GM19467 (cell line): ENCODE results near the gene PRDM13.
"Not testable (repeated sequence)": the region's sequence is repeated elsewhere in the genome, so short reads cannot be mapped to it uniquely, and the experiment has no call there.

ENCODE experiments used
- ATAC-seq: cut with Tn5 transposase; IDR thresholded peaks from one replicate; pipeline ENCODE4 v1.9.1; 2021; ENCODE audit warnings: mild to moderate bottlenecking, moderate library complexity; ENCODE audit not compliant: unreplicated experiment

PRDM13 gene

GRCh38 chr6:99622044-99622443, 15.4 kb downstream of the PRDM13 start:
- not testable (repeated sequence) for ATAC-seq

- ATAC-seq: no peak
Observed at GRCh38 chr6:99629293-99629692, 22.7 kb downstream of the PRDM13 start.

GRCh38 chr6:99637629-99638028, 31.0 kb downstream of the PRDM13 start:
- ATAC-seq: no peak

GRCh38 chr6:99638358-99638757, 31.7 kb downstream of the PRDM13 start:
- not testable (repeated sequence) for ATAC-seq

GRCh38 chr6:99641270-99641669, 34.6 kb downstream of the PRDM13 start:
- ATAC-seq: no peak

GRCh38 chr6:99645986-99646385, 39.4 kb downstream of the PRDM13 start:
- ATAC-seq: no peak

- not testable (repeated sequence) for ATAC-seq
Observed at GRCh38 chr6:99650091-99650571, 43.5 kb downstream of the PRDM13 start.

- no peak for ATAC-seq
Observed at GRCh38 chr6:99660206-99660605, 53.6 kb downstream of the PRDM13 start.

GRCh38 chr6:99661870-99662269, 55.2 kb downstream of the PRDM13 start:
- no peak for ATAC-seq

- ATAC-seq: no peak
Observed at GRCh38 chr6:99662616-99663015, 56.0 kb downstream of the PRDM13 start.
